HCT116 (cell line): Measurements from ENCODE around the gene CNTNAP3.
"Not testable (repeated sequence)": the region's sequence is repeated elsewhere in the genome, so short reads cannot be mapped to it uniquely, and the experiment has no call there.

Source experiments
- CTCF ChIP-seq, 3 experiments: fragments of 200-600 bp in 1 of 3; sonication (generic) in 1 of 3; IDR thresholded peaks in 2 of 3; conservative IDR thresholded peaks in 1 of 3; 2 replicates each; pipeline ENCODE4 v1.5.1; 2012 to 2017; ENCODE audit warnings: low read depth in 2 of 3, low read length in 2 of 3, antibody characterized with exemption in 1 of 3, borderline replicate concordance in 1 of 3, control low read depth in 1 of 3, mild to moderate bottlenecking in 1 of 3, mixed read lengths in 1 of 3, mixed run types in 1 of 3, moderate library complexity in 1 of 3; ENCODE audit not compliant: insufficient read depth in 1 of 3
- EZH2 ChIP-seq: fragments of 200-600 bp; sonication (generic); IDR thresholded peaks from 2 replicates; pipeline ENCODE4 v1.6.1; 2017; ENCODE audit warnings: antibody characterized with exemption, mixed run types
- FOSL1 ChIP-seq: IDR thresholded peaks from 2 replicates; pipeline ENCODE4 v1.6.1; 2012; ENCODE audit warnings: low read depth
- MAX ChIP-seq: IDR thresholded peaks from 2 replicates; pipeline ENCODE4 v1.6.1; 2012
- POLR2A ChIP-seq: IDR thresholded peaks from 2 replicates; pipeline ENCODE4 v1.7.0; 2011; ENCODE audit warnings: borderline replicate concordance; ENCODE audit not compliant: insufficient read depth, insufficient read length; ENCODE audit errors: extremely low read depth
- POLR2AphosphoS5 ChIP-seq: IDR thresholded peaks from 2 replicates; pipeline ENCODE4 v1.6.1; 2011; ENCODE audit warnings: mild to moderate bottlenecking, low read depth, low read length, moderate library complexity
- RAD21 ChIP-seq: IDR thresholded peaks from 2 replicates; pipeline ENCODE4 v1.6.1; 2012; ENCODE audit warnings: low read depth, mild to moderate bottlenecking
- REST ChIP-seq: IDR thresholded peaks from 2 replicates; pipeline ENCODE4 v1.6.1; 2012; ENCODE audit warnings: low read depth
- SIN3A ChIP-seq: IDR thresholded peaks from 2 replicates; pipeline ENCODE4 v1.6.1; 2012; ENCODE audit warnings: low read depth
- SP1 ChIP-seq: IDR thresholded peaks from 2 replicates; pipeline ENCODE4 v1.6.1; 2012; ENCODE audit warnings: low read depth
- SRF ChIP-seq: IDR thresholded peaks from 2 replicates; pipeline ENCODE4 v1.6.1; 2012; ENCODE audit warnings: low read depth
- TCF7L2 ChIP-seq: IDR thresholded peaks from 2 replicates; pipeline ENCODE4 v1.7.0; 2011; ENCODE audit warnings: borderline replicate concordance, inconsistent platforms; ENCODE audit not compliant: insufficient read depth, insufficient read length; ENCODE audit errors: extremely low read depth

GRCh38 chr9:39205842-39206241, 82.1 kb downstream of the CNTNAP3 start:
- TF ChIP-seq MAX; POLR2AphosphoS5; POLR2A; TCF7L2; CTCF (IDR thresholded peaks at IDR 0.05 in 2 of 3, conservative IDR thresholded peaks at IDR 0.05 in 1 of 3; ENCODE audit: borderline replicate concordance in 1 of 3, insufficient read depth in 1 of 3, low read depth in 2 of 3, low read length in 2 of 3); RAD21; REST; EZH2; SIN3A; FOSL1; SP1; SRF: not testable (repeated sequence)
